Right lobe of liver (tissue), 6 donors: ENCODE measurements around the gene SP7. TPM values are rescaled to one million over a fixed set of nuclear protein-coding genes. Genes with fewer than 3 reads are reported as not detected.
A peak's percentile ranks its signal among the peaks of the same experiment; 100 is the strongest.

Source experiments
- ATAC-seq, 4 donors: fragments of 200-7000 bp; cut with Tn5 transposase; one replicate each; pipeline ENCODE4 v1.9.1; 2020; ENCODE audit warnings: mild to moderate bottlenecking in 4 of 4, moderate library complexity in 4 of 4
- DNase-seq, 3 donors: peaks; one replicate each; pipeline ENCODE4 v3.0.0-alpha.2; 2020
- H3K27ac ChIP-seq, 3 donors: fragments of 200-600 bp; one replicate each; pipeline ENCODE4 v1.8.0; 2022
- H3K27me3 ChIP-seq, 2 donors: fragments of 200-600 bp; one replicate each; pipeline ENCODE4 v1.8.0; 2022
- H3K36me3 ChIP-seq, 4 donors: fragments of 200-600 bp; sonication (generic) in 1 of 4; one replicate each; pipeline versions ENCODE4 v1.5.1 to v1.8.0; 2017 to 2022; ENCODE audit warnings: control low read depth in 1 of 4
- H3K4me1 ChIP-seq, 4 donors: fragments of 200-600 bp; sonication (generic) in 1 of 4; one replicate each; pipeline versions ENCODE4 v1.5.1 to v1.8.0; 2017 to 2022; ENCODE audit warnings: control low read depth in 1 of 4
- H3K4me3 ChIP-seq, 3 donors: fragments of 200-600 bp; one replicate each; pipeline ENCODE4 v1.8.0; 2022
- H3K9me3 ChIP-seq, 4 donors: fragments of 200-600 bp; sonication (generic) in 1 of 4; one replicate each; pipeline versions ENCODE4 v1.5.1 to v1.8.0; 2017 to 2022; ENCODE audit warnings: control low read depth in 1 of 4
- POLR2A ChIP-seq: fragments of 450-650 bp; IDR thresholded peaks from one replicate; pipeline ENCODE4 v1.6.1; 2017; ENCODE audit warnings: antibody characterized with exemption, mild to moderate bottlenecking
- WGBS: methylation state at CpG from one replicate; pipeline ENCODE4 v1.1.6; 2018; ENCODE audit warnings: low coverage, low lambda C conversion rate; ENCODE audit not compliant: insufficient coverage; ENCODE audit errors: missing lambda C conversion rate; 5-methylcytosine and 5-hydroxymethylcytosine counted together
- intact Hi-C, 2 donors: fragments of 100-400 bp; cut with DNase I; formaldehyde crosslinking; loops; one replicate each; pipeline versions ENCODE4 v1.11.2 to v1.14.1; 2022
- total RNA-seq, 6 experiments: library from RNA; depleted of rRNA in 2 of 6; stranded (reverse); fragments of >200 nt in 2 of 6; fragmentation: NEBNext Ultra II Directional in 3 of 6; extraction: Animal tissue kit (Norgen Biotek cat#: 25700) in 3 of 6; gene quantifications; one replicate each; pipeline versions ENCODE4 v1.1.0 to v1.2.4, GENCODE V29; 2016 to 2023
- TF ChIP-seq, protein P1 (sequence below), 4 donors: fragments of 200-600 bp in 3 of 4; fragments of 450-650 bp in 1 of 4; IDR thresholded peaks; one replicate each; pipeline versions ENCODE4 v1.5.1 to v1.8.0; 2016 to 2022; ENCODE audit warnings: antibody characterized with exemption in 4 of 4, mild to moderate bottlenecking in 2 of 4
- donor health status: DM: no; HTN: yes; CAD: no.
- donor health status: DM: no; HTN: no; CAD: no.
- donor health status: DM: no; HTN: no; CAD: no.
- donor health status: DM: no; HTN: yes; CAD: no.
- donor health status: DM: no; HTN: yes; CAD: no.

SP7 gene
- total RNA-seq, 6 experiments from 2014 or later = not detected

DNA sequence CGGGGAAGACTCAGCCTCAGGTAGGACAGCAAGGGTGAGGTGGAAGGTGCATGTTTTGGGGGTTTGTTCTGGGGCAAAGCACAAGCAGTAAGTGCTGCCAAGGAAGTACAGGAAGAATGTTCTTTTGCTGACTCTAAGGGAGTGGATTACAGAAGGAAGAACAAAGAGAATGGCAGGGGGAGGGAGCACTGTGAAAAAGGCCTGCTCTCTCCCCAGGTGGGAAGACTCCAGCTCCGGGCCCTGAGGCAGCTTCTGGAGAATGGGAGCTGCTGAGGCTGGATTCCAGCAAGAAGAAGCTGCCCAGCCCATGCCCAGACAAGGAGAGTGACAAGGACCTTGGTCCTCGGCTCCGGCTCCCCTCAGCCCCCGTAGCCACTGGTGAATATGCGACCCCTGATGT, 47.8 kb downstream of the SP7 start:
- H3K27me3 ChIP-seq = no peaks in the 10 kb centered on the region
- H3K9me3 ChIP-seq = no peaks in the 10 kb centered on the region
- H3K4me1 ChIP-seq = no peaks in the 10 kb centered on the region
- DNase-seq = no peak
- H3K36me3 ChIP-seq = peaks cover 0 to 3% (median 0%) of the 10 kb centered on the region in 4 donors
- peak in 3 of 4 donors; percentile 7 to 55 (median 13) for ATAC-seq
- 50% methylated on average over 1 of the region's 6 CpGs for WGBS
- no peak overlapping the region for H3K4me3 ChIP-seq
- no peak for TF ChIP-seq POLR2A
- TF ChIP-seq, protein P1, sequence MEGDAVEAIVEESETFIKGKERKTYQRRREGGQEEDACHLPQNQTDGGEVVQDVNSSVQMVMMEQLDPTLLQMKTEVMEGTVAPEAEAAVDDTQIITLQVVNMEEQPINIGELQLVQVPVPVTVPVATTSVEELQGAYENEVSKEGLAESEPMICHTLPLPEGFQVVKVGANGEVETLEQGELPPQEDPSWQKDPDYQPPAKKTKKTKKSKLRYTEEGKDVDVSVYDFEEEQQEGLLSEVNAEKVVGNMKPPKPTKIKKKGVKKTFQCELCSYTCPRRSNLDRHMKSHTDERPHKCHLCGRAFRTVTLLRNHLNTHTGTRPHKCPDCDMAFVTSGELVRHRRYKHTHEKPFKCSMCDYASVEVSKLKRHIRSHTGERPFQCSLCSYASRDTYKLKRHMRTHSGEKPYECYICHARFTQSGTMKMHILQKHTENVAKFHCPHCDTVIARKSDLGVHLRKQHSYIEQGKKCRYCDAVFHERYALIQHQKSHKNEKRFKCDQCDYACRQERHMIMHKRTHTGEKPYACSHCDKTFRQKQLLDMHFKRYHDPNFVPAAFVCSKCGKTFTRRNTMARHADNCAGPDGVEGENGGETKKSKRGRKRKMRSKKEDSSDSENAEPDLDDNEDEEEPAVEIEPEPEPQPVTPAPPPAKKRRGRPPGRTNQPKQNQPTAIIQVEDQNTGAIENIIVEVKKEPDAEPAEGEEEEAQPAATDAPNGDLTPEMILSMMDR (IDR thresholded peaks at IDR 0.05) = no peak
- no peak overlapping the region for H3K27ac ChIP-seq
- intact Hi-C loops = loop anchor here (5.0 to 10.0 kb wide), 2 partner anchors 76 to 214 kb away; partner anchors contain the start of gene SPRYD3 (in 1 of the 2)

DNA sequence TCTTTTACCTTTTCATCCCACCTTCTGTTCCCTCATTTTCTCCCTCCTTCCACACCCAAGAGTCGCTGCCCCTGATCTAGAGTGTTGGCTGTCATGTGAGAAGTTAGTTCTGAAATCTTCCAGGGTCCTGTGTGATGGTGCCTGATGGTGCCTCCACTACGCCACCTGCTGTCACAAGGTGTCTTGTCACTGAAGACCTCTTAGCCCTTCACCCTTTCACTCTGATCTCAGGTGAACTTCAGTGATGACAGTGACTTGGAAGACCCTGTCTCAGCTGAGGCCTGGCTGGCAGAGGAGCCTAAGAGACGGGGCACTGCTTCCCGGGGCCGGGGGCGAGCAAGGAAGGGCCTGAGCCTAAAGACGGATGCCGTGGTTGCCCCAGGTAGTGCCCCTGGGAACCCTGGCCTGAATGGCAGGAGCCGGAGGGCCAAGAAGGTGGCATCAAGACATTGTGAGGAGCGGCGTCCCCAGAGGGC, 48.4 kb downstream of the SP7 start:
- no peaks in the 10 kb centered on the region for H3K4me1 ChIP-seq
- TF ChIP-seq, protein P1 (IDR thresholded peaks at IDR 0.05) = peak; percentile 69 to 76 (median 75)
- no peak for TF ChIP-seq POLR2A
- H3K27me3 ChIP-seq = no peaks in the 10 kb centered on the region
- WGBS = 72% methylated on average over 5 of the region's 11 CpGs
- intact Hi-C loops = loop anchor here (5.0 to 10.0 kb wide), 2 partner anchors 75 to 213 kb away; partner anchors contain the start of gene SPRYD3 (in 1 of the 2)
- H3K4me3 ChIP-seq = no peak overlapping the region
- H3K9me3 ChIP-seq = no peaks in the 10 kb centered on the region
- ATAC-seq = peak; percentile 81 to 87 (median 86)
- H3K27ac ChIP-seq = no peak overlapping the region
- DNase-seq = peak; percentile 63 to 78 (median 66)
- peaks cover 0 to 3% (median 0%) of the 10 kb centered on the region in 4 donors for H3K36me3 ChIP-seq

DNA sequence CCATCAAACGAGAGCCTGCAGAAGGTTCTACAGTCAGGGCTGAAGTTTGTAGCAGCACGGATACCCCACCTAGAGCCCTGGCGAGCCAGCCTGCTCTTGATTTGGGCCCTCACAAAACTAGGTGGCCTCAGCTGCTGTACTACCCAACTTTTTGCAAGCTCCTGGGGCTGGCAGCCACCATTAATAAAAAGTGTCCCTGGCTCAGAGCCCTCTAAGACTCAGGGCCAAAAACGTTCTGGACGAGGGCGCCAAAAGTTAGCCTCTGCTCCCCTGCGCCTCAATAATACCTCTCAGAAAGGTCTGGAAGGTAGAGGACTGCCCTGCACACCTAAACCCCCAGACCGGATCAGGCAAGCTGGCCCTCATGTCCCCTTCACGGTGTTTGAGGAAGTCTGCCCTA, 49.7 kb downstream of the SP7 start:
- intact Hi-C loops = loop anchor here (5.0 to 10.0 kb wide), 2 partner anchors 74 to 212 kb away; partner anchors contain the start of gene SPRYD3 (in 1 of the 2)

DNA sequence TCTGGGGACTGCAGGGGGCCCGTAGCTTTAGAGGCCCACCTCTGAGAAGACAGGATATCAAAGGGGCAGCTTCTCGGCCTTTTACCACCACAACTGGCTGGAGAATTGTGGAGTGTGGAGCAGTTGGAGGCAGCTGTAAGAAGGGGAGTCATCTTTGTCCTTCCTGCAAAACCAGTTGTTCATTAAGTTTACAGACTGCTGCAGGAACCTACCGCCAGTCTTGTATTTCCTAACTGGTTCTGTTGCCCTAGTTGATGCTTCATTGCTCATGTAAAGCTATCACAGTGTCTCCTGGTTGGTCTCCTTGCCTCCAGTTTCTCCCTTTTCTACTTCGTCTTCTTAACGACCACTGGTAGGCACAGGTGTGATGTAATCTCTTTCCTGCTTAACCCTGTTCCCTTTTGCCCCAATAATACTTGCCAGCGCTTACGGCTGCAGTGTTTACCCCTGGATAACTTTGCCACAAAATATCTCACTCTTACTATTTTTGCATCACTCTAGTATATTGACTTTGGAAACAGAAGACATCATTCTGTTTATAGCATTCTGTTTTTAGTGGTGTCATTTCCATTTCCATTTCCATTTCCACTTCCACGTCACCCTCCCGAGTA, 56.2 kb downstream of the SP7 start:
- intact Hi-C loops = loop anchor here in 1 of 2 donors (10.0 kb wide), 1 partner anchor 205 kb away; the partner anchor contains the start of gene SPRYD3
- DNase-seq = no peak
- Histone ChIP-seq H3K9me3 (no peaks in the 10 kb centered on the region), H3K4me1 (peaks cover 0 to 16% (median 0%) of the 10 kb centered on the region in 4 donors), H3K4me3 (peak overlapping the region; percentile 28 to 41 (median 37)), H3K27me3 (no peaks in the 10 kb centered on the region), H3K27ac (peak overlapping the region in 1 of 3 donors; percentile 65), H3K36me3 (peaks cover 0 to 6% (median 0%) of the 10 kb centered on the region in 4 donors)
- TF ChIP-seq, protein P1 (IDR thresholded peaks at IDR 0.05) = no peak
- TF ChIP-seq POLR2A = no peak
- 26% methylated on average over 7 of the region's 9 CpGs for WGBS
- ATAC-seq = peak; percentile 66 to 84 (median 72)

More for the DNA sequence above, 49.7 kb downstream of the SP7 start:
- no peak overlapping the region for H3K27ac ChIP-seq
- H3K36me3 ChIP-seq = peaks cover 0 to 6% (median 0%) of the 10 kb centered on the region in 4 donors
- TF ChIP-seq, protein P1 (IDR thresholded peaks at IDR 0.05) = no peak
- TF ChIP-seq POLR2A = no peak
- WGBS = no CpG with 5 or more reads among the region's 9 CpGs
- H3K4me1 ChIP-seq = no peaks in the 10 kb centered on the region
- DNase-seq (no peak), ATAC-seq (no peak)
- no peaks in the 10 kb centered on the region for H3K27me3 ChIP-seq
- no peak overlapping the region for H3K4me3 ChIP-seq
- H3K9me3 ChIP-seq = no peaks in the 10 kb centered on the region
